OCI-LY7 (cell line): ENCODE data around the gene NIT2.

ENCODE experiments used
- EZH2phosphoT487 ChIP-seq: fragments of 200-600 bp; sonication (generic); IDR thresholded peaks from 2 replicates; pipeline ENCODE4 v1.6.1; 2018; ENCODE audit warnings: low read depth, borderline replicate concordance, mild to moderate bottlenecking, mixed run types, antibody characterized with exemption, low read length, moderate library complexity, mixed read lengths
- TF ChIP-seq, protein P1 (sequence below): fragments of 200-600 bp; sonication (generic); conservative IDR thresholded peaks from 2 replicates; pipeline ENCODE4 v1.5.1; 2014; ENCODE audit warnings: mild to moderate bottlenecking, antibody characterized with exemption, low read length, moderate library complexity, mixed read lengths

DNA sequence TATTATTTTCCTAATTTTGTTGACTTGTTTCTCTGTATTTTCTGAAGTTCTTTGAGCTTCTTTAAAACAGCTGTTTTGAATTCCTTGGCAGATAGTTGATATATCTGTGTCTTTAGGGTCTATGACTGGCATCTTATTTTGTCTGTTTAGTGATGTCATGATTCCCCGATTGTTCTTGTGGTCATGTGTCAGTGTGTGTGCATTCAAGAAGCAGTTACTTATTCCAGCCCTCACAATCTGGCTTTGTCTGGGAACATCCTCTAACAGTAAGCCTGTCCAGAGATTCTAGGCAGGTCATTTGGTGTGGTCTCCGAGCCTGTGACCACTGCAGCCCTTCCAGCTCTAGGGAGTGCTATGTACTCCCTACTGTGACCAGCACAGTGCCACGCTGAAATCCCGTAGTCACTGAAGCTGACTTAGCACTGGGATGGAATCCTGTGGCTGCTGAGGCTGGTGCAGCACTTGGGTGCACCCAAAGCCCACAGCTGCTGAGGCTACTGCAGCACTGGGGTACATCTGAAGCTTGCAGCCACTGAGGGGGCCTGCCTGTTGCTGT, 73.5 kb downstream of the NIT2 start:
- TF ChIP-seq, protein P1, sequence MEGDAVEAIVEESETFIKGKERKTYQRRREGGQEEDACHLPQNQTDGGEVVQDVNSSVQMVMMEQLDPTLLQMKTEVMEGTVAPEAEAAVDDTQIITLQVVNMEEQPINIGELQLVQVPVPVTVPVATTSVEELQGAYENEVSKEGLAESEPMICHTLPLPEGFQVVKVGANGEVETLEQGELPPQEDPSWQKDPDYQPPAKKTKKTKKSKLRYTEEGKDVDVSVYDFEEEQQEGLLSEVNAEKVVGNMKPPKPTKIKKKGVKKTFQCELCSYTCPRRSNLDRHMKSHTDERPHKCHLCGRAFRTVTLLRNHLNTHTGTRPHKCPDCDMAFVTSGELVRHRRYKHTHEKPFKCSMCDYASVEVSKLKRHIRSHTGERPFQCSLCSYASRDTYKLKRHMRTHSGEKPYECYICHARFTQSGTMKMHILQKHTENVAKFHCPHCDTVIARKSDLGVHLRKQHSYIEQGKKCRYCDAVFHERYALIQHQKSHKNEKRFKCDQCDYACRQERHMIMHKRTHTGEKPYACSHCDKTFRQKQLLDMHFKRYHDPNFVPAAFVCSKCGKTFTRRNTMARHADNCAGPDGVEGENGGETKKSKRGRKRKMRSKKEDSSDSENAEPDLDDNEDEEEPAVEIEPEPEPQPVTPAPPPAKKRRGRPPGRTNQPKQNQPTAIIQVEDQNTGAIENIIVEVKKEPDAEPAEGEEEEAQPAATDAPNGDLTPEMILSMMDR, result no peak
- no peak for TF ChIP-seq EZH2phosphoT487
